22Rv1 (cell line): ENCODE measurements around the gene AXIN2.

Source experiments
- H3K27ac ChIP-seq: fragments of 450-650 bp; 2 replicates; pipeline ENCODE4 v1.5.1; 2017
- ZFX ChIP-seq: fragments of 450-650 bp; IDR thresholded peaks from 2 replicates; pipeline ENCODE4 v1.6.1; 2017; ENCODE audit warnings: antibody characterized with exemption, borderline replicate concordance
- TF ChIP-seq, protein P1 (sequence below): fragments of 450-650 bp; IDR thresholded peaks from 2 replicates; pipeline ENCODE4 v1.5.1; 2017; ENCODE audit warnings: mild to moderate bottlenecking

The AXIN2 gene

GRCh38 chr17:65564793-65565192 is 3.3 kb upstream of the AXIN2 start:
- TF ChIP-seq, protein P1, sequence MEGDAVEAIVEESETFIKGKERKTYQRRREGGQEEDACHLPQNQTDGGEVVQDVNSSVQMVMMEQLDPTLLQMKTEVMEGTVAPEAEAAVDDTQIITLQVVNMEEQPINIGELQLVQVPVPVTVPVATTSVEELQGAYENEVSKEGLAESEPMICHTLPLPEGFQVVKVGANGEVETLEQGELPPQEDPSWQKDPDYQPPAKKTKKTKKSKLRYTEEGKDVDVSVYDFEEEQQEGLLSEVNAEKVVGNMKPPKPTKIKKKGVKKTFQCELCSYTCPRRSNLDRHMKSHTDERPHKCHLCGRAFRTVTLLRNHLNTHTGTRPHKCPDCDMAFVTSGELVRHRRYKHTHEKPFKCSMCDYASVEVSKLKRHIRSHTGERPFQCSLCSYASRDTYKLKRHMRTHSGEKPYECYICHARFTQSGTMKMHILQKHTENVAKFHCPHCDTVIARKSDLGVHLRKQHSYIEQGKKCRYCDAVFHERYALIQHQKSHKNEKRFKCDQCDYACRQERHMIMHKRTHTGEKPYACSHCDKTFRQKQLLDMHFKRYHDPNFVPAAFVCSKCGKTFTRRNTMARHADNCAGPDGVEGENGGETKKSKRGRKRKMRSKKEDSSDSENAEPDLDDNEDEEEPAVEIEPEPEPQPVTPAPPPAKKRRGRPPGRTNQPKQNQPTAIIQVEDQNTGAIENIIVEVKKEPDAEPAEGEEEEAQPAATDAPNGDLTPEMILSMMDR = no peak
- no peak for TF ChIP-seq ZFX
- H3K27ac ChIP-seq = no peak overlapping the region

GRCh38 chr17:65562206-65562531 is 721 bp upstream of the AXIN2 start:
- peak overlapping the region; percentile 88 for H3K27ac ChIP-seq

DNA sequence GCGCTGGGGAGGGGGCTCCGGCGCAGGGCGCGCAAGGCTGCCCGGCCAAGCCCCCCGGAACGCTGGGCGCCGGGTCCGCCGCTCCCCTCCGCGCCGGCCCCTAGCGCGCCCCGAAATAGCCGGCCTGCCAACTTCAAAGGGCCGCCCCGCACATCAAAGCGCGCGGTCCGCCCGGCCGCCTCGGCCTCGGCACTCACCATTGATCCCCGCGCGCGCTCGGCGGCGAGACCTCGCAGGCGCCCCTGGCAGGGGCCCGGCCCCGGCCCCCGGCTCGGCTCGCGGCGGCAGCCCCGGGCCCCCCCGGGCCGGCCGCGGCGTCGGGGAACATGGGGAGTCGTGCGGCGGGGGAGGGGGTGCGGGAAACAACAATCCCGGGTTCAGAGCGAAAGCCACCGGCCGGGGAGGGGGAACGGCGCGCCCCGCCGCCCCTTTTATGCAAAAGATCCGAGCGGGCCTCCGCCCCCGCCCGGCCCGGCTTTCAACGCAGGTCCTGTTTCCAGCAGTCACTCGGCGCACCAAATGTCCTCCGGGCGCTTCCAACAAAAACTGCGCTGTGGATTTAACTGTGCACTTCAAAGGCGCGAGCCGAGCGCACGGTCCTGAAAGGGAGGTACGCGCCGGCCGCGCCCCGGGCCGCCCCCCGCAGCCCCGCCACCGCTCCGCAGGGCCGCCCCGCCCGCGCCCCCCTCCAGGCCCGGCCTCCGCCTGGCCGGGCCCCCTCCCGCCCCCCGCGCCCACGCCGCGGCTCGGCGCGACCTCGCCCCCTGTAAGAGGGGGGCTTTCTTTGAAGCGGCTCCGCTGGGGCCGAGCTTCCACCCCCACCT is 608 bp downstream of the AXIN2 start:
- peak overlapping the region; percentile 88 for H3K27ac ChIP-seq

More at GRCh38 chr17:65562206-65562531, 721 bp upstream of the AXIN2 start:
- TF ChIP-seq, protein P1 = no peak
- no peak for TF ChIP-seq ZFX

DNA sequence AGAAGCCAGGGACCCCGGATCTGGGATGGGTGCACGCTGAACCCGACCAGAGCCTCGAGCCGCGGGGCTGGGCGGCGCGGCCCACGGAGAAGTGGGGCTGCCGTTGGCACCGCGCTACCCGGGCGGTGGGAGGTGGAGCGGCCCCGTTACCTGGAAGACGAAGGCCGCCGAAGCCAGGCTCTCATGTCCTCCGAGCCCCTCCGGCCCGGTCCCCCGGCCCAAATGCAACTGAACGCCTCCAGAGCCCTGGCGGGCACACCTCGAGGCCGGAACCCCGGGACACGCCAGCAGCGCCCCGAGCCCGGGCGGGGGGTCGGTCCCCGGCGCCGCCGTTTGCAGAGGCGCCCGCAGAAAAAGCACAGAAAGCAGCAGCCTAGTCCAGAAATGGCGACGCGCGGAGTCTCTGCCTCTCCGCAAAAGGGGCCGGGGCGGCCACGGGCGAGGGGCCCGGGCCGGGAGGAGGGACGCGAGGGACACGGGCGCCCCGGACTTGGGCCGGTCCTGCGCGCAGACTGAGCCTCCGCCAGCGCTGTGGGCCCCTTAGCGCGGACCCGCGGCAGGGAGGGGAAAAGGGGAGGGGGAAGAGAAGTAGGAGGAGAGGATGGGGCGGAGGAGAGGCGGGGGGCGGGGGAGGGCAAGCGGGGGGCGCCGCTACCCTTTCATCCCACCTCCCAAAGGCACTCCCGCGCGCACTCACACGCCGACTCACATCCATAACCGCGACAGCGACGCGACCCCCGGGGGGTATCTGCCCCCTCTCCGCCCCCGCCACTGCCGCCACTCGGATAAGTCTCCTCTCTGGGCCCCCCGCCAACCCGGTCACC is 1.4 kb downstream of the AXIN2 start:
- H3K27ac ChIP-seq = peak overlapping the region; percentile 88
- TF ChIP-seq, protein P1 = no peak
- no peak for TF ChIP-seq ZFX

More for the DNA sequence above, 608 bp downstream of the AXIN2 start:
- TF ChIP-seq, protein P1 = no peak
- TF ChIP-seq ZFX = no peak

- no peak for TF ChIP-seq ZFX
- TF ChIP-seq, protein P1 = no peak
- H3K27ac ChIP-seq = no peak overlapping the region
Measured at GRCh38 chr17:65559461-65559803, 2.0 kb downstream of the AXIN2 start.

GRCh38 chr17:65558683-65559460 is 2.6 kb downstream of the AXIN2 start:
- TF ChIP-seq ZFX = no peak
- TF ChIP-seq, protein P1 = no peak
- H3K27ac ChIP-seq = no peak overlapping the region
